SHP77 (cell line): Measurements from ENCODE around the gene KRTAP10-4.
"Not testable (repeated sequence)": the region's sequence is repeated elsewhere in the genome, so short reads cannot be mapped to it uniquely, and the experiment has no call there.

ENCODE experiments used
- DNase-seq, 2 experiments: peaks; one replicate each; lab custom pipeline; 2025; lab: John Stamatoyannopoulos, UW

KRTAP10-4 gene

DNA sequence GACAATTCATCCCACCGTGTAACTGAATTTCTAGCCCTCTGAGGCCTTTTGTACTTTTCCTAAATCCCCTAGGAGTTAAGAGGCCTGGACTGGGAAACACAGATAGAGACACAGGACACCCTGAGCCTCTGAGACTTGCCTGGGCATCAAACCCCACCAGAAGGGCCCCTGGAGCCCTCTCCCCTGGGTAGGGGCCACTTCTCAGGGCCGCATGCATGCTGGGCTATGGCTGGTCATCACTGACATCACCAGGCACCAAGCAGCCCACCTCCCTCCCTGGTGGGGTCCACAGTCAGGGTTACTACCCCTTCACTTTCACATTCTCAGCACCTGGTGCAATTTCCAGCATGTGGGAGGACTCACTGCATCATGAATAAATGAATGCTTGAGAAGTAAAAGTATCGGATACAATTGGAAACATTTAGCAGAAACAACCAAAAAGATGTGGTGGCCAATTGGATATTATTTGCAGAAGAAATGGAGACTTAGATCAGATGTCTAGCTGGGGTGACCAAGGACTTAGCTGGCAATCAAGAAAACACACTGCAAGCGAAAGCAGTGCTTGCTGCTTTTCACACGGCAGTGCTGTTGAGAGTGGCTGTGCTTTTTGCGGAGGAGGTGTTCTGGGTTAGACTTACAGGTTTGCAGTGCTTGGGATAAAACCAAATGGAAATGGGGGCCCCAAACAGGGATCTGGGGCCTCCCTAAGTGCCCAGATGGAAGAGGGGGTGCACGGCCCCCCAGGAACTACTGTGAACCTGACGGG is 25.9 kb downstream of the KRTAP10-4 start:
- DNase-seq: no peak

DNA sequence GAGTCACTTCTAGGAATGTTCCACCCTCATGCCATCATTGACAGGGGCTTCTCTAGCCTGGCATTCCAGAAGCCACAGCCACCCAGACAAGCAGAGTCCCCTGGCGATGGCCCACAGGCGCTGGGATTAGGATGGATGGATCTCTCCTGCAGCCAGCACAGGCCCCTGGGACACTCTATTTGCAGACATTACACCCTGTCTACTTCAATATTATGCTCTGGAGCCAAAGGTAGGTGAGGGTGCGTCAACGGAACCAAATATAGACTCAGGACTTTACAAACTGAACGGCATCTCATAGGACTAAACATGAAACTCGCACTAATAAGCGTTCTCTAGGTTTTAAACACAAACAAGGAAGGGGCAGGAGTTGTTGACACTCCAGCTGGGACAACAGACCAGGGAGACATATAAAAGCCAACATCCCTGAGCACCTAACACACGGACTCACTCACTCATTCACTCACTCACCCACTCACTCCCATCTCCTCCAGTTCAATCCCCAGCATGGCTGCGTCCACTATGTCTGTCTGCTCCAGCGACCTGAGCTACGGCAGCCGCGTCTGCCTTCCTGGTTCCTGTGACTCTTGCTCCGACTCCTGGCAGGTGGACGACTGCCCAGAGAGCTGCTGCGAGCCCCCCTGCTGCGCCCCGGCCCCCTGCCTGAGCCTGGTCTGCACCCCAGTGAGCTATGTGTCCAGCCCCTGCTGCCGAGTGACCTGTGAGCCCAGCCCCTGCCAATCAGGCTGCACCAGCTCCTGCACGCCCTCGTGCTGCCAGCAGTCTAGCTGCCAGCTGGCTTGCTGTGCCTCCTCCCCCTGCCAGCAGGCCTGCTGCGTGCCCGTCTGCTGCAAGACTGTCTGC is 26.8 kb downstream of the KRTAP10-4 start, which contains the start of gene KRTAP10-7:
KRTAP10-7 (plus strand) TSS at position 480 of the 861 bp plus-strand sequence; CDS start at position 505, 25 bp downstream.
- DNase-seq: not testable (repeated sequence)

DNA sequence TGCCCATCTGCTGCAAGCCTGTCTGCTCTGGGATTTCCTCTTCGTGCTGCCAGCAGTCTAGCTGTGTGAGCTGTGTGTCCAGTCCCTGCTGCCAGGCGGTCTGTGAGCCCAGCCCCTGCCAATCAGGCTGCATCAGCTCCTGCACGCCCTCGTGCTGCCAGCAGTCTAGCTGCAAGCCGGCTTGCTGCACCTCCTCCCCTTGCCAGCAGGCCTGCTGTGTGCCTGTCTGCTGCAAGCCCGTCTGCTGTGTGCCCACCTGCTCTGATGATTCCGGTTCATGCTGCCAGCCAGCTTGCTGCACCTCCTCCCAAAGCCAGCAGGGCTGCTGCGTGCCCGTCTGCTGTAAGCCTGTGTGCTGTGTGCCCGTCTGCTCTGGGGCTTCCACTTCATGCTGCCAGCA is 27.6 kb downstream of the KRTAP10-4 start:
- peak; percentile 29 to 47 for DNase-seq

DNA sequence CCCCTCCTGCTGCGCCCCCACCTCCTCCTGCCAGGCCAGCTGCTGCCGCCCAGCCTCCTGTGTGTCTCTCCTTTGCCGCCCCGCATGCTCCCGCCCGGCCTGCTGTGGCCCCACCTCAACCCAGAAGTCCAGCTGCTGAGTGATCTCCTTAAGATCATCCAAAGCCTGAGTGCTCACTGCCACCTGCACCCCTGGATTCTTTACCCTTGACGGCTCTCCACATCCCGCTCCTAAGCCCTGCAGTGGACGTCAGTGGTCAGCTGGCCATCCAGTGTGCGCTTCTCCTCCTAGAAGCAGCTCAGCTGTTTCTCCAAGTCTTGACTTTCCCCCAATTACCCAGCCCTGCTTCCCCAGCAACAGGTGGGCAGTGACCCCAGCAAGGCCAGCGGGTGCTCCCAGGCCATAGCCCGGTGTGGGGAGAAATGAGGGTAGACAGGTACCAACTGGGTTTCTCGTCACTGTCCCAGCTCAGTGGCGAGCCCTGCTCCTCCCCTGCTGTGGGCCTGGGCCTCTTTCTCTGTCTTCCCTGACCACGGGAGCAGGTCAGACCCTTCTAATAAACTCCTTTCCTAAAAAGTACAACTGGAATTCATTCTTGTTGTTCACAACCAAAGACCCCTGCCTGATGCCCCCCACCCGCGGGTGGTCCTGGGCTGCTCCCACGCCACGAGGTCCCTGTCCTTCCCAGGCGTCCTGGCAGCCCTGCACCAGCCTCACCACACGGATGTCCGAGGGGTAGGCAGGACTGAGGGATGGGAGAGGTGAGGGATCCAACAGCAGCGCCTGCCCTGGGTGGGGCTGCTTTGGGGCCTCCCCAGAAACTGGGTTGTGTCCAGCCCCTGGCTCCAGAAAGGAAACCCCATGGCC is 28.3 kb downstream of the KRTAP10-4 start:
- DNase-seq: no peak

DNA sequence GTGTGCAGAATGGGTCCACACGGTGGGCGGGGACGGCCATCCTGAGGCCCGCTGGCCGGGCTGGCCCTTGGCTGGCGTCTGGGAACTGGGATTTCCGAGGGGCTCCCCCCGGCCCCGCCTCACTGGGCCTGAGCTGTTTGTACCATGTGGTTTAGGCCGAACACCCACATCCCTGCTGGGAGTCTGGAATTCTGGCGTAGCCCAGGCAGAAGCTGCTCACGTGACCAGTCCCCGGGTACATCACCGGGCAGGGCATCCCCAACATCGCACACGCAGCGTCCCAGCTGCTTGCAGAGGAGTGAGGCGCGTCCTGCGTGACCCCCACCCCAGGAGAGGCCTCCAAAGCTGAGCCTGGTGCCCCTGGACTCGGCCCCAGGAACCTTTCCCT is 28.9 kb downstream of the KRTAP10-4 start:
- DNase-seq: no peak

DNA sequence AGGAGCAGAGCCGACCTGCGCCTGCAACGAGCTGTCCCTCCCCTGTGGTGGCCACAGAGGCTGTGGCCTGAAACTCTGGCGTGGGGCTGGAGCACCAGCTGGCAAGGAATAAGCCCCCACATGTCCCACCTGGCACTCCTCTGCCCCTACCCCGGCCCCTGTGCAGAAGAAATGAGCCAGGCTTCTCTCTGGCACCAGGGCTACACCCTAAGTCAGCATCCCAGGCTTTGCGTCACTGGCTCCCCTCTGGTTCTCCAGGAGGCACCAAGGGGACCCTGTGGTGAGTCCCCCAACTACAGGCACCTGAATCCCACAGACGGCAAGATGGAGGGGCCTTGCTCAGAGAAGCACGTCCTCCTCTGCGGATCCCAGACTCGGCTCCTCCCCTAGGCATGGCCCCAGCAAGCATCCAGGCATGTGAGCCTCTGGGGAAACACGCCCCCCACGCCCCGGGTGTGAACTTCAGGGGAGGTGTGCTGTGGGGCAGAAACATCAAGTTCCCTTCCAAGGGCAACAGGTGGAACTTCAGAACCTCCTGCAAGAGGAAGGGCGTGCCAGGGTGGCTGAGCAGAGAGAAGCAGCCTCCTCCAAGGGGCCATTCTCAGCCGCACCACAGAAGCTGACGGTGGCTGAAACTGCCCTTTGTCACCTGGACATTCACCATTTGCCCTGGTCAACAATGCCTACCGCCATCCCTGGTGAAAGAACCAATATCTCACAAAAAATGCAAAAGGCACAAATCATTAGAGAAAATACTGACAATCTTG is 29.8 kb downstream of the KRTAP10-4 start:
- DNase-seq: no peak

DNA sequence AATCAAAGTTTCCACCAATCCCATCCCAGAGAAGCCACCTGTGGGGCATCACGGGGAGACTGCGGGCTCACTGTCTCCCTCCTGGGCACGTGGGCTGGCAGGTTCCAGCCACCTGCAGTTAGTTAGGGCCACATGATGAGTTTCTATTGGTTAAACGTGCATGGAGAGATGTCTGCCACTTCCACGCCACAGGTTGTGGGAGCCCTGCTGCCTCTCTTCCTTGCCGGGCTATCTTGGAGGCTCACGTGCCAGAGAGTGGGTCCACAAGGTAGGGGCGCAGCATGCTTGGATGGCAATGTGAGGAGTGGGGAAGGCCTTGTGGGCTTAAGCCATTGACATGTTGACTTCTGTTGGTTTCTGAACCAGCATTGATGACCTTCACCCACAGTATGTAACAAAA is 30.4 kb downstream of the KRTAP10-4 start:
- DNase-seq: no peak

DNA sequence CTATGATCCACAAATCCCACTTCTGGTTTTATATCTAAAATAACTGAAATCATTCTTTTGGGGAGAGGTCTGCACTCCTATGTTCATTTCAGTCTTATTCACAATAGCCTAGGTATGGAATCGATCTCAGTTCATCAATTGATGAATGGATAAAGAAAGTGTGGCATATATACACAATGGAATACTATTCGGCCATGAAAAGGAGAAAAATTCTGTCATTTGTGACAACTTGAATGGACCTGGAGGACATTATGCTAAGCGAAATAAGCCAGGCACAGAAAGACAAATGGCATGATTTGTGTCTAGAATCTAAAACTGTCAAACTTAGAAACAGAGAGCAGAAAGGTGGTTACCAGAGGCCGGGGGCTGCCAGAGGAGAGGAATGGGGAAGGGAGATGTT is 33.0 kb downstream of the KRTAP10-4 start:
- DNase-seq: no peak

DNA sequence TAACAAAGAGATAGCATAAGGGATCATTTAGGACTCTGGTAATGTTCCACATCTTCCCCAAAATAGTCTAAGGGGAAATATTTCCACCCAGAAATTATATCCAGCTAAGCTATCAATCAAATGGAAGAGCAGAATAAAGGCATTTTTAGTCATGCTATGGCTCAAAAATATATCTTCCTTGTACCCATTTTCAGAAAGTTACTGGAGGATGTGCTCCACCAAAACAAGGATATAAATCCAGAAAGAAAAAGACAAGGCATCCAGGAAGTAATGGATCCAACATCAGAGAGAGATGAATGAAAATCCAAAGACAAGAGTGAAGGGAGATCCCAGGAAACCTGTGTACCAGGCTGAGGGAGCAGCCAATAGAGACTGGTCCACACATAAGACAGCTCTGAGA is 35.7 kb downstream of the KRTAP10-4 start:
- DNase-seq: no peak

DNA sequence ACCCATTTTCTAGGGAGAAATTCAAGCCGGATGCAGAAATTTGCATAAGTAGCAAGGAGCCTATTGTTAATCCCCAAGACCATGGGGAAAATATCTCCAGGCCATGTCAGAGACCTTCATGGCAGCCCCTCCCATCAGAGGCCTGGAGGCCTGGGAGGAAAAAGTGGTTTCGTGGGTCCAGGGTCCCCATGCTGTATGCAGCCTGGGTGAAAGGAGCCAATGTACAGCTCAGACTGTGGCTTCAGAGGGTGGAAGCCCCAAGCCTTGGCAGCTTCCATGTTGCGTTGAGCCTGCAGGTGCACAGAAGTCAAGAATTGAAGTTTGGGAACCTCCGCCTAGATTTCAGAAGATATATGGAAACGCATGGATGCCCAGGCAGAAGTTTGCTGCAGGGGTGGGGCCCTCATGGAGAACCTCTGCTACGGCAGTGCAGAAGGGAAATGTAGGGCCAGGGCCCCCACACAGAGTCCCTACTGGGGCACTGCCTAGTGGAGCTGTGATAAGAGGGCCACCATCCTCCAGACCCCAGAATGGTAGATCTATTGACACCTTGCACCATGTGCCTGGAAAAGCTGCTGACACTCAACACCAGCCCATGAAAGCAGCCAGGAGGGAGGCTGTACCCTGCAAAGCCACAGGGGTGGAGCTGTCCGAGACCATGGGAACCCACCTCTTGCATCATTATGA is 36.8 kb downstream of the KRTAP10-4 start:
- DNase-seq: not testable (repeated sequence)

DNA sequence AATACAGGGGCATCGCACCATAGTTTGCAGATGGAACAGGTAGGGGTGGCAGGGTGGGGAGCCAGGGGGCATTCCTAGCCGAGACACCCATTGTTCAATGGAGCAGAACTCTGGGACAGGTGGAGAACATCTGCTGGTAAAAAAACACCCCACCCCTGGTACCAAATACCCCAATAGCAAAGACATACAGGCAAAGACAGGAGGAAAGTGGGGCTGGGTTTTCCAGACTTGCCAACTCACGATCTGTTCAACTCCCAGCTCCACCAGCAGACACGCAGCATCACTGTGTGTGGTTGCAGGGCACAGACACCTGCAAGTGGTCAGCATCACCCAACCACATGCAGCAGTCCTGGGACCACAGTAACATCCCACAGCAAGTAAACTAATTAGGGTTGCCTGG is 38.0 kb downstream of the KRTAP10-4 start:
- no peak for DNase-seq

DNA sequence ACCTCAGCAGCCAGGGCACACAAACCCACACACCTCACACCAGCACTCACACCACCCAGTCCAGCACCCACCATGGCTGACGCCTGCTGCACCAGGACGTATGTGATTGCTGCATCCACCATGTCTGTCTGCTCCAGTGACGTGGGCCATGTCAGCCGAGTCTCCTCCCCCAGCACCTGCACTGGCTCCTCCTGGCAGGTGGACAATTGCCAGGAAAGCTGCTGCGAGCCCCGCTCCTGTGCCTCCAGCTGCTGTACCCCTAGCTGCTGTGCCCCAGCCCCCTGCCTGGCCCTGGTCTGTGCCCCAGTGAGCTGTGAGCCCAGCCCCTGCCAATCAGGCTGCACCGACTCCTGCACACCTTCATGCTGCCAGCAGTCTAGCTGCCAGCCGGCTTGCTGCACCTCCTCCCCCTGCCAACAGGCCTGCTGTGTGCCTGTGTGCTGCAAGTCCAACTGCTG is 38.5 kb downstream of the KRTAP10-4 start, which contains the start of gene KRTAP10-8:
KRTAP10-8 (plus strand) TSS at position 51 of the 458 bp plus-strand sequence; CDS start at position 73, 22 bp downstream.
- peak in 1 of 2 experiments; percentile 13 for DNase-seq

DNA sequence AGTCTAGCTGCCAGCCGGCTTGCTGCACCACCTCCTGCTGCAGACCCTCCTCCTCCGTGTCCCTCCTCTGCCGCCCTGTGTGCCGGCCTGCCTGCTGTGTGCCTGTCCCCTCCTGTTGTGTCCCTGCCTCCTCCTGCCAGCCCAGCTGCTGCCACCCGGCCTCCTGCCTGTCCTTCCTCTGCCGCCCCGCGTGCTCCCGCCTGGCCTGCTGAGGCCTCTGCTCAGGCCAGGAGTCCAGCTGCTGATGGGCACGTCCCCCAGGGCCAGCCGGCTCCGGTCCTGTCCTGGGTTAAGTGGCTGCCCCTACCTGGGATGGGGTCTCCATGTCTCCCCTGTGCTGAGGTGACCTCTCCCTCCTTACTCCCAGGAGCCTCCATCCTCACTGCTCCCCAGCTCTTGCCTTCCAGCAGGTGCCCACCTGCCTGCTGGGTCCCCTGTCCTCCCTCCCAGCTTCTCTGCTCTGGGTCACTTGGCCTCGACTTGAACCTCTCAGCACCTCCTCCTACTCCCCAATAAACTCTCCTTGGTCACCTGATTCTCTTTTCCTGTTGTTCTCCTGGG is 39.2 kb downstream of the KRTAP10-4 start:
- DNase-seq: no peak

DNA sequence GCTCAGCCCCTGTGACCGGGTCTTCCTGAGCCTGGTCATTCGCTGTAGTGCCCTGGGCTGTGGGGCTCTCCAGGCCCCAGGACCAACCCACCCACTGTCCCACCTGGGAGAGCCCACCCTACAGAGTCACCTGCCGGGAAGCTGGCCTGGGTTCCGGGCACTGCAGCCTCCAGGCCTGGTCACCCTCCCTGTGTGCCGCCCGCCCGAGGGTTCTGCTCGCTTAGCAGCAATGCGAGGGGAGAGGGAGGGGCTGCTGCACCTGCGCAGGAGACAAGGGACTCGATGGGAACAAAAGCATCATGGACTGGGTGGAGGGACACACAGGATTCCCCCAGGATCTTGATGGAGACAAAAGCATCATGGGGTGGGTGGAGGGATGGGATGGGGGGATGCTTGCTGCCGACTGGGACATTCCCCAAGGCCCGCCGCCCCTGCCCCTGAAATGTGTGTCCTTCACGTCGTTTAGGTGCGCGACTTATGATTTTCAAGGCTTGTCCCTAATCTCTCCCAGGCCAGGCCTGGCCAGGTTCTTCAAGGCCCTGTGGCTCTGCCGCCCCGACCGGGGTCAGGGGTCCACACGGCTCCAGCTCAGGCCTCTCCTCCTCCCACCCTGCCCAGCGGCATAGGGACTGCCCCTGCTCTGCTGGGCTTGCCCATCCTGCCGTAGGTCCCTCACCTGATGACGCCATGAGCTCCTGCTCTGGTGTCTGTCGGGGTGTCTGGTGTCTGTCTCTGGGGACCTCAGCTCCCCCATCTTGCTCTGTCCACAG is 40.0 kb downstream of the KRTAP10-4 start:
- no peak for DNase-seq

DNA sequence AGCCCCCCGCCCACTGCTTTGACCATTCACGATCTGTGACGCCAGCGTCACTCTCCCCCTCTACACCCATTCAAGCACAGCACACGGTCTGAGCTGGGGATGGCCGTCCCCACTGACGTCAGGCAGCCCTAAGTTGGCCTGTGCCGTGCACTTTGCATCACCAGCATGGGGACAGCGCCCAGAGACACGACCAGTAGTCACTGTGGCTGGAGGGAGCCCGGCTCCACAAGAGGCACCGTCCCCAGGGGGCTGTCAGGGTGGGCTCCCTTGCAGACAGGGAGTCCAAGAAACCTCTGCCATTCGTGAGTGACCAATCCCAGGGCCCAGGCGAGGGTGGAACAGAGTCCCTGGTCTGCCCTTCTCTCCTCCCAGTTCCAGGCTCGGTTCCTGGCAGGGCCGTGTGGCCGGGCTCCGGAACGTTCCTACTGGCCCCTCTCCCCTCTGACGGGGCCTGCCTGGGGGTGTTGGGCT is 40.7 kb downstream of the KRTAP10-4 start:
- no peak for DNase-seq

DNA sequence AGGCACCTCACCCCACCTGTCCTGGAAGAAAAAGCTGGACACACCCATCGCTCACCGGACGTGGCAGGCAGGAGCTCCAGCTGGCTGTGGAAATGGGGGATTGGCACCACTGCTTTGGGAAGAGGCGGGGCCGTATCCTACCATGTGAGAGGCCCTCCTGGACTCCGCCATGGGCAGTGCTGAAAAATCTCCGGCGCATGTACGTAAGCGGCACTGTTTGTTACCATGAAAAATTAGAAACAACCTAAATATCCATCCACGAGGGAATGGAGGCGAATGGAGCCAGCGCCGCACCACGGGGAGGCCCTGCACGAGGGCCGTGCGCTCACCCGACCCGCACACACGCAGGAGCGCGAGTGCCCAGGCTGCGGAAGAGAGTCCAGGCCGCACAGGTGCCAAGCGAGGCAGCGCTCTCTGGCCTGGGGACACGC is 41.4 kb downstream of the KRTAP10-4 start:
- DNase-seq: no peak

DNA sequence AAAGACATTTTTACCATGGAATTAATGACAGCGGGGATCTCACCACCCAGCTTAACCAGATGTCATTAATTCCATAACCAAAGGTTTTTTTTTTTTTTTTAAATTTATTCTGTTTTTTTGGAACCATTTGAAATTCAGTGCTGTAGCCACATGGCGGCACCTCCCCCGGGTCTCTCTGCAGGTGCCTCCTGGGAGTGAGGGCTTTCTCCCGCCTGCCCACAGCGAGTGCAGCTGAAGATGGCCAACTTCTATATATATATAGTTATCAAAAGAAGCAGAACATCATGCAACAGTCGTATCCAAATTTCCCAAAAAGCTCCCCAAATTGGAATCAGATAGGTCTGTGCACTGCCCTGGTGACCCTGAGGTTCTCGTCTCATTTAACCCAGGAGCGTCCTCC is 41.9 kb downstream of the KRTAP10-4 start:
- DNase-seq: no peak

DNA sequence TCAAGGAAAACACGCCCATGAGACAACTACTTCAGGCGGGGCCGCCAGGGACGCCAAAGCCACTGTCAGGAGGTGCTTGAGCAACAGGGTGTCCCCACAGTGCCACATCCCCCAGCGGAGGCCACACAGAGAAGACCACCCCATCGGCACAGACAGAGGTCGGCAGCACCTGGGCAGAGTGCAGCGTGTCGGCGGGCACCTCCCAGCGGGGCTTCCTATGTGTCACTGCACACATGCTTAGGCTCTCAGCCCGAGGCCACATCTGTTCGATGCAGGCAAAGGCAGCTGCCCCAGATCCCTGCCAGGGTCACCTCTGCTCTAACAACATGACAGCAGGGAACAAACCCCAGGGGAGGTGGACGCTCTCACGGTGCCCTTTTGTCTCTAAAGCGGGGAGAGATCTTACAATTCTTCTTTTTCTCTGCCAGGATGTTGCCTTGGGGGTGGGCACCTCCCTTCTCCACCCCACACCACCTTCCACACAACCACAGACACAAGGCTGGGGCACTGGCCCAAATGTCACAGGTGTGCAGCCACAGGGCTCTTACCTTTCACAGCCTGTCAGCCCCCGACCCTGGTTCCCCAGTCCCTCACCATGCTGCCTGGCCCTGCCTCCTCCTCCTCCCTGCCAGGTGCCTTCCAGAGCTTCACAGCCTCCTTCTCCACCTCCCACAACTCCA is 42.5 kb downstream of the KRTAP10-4 start:
- DNase-seq: no peak

DNA sequence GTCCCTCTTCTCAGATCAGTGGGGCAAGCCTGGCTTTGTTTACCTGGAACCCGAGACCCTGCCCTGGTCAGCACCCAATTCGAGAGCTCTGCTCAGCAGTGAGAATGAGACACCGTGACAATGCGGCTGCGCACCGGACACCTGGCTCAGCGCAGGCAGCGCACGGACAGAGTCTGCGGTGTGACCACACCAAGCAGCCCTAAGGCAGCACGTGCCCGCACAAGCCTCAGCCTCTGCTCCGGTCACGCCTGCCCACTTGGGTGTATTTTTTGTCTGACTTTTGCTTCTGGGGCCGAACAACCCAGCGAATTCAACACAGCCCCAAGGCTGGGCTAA is 43.0 kb downstream of the KRTAP10-4 start:
- no peak for DNase-seq
